Kasumi-1 (cell line): ENCODE results near the gene PARM1.

Experiments
- DNase-seq, 2 experiments: peaks; one replicate each; lab custom pipeline; 2025; lab: John Stamatoyannopoulos, UW

PARM1 gene

DNA sequence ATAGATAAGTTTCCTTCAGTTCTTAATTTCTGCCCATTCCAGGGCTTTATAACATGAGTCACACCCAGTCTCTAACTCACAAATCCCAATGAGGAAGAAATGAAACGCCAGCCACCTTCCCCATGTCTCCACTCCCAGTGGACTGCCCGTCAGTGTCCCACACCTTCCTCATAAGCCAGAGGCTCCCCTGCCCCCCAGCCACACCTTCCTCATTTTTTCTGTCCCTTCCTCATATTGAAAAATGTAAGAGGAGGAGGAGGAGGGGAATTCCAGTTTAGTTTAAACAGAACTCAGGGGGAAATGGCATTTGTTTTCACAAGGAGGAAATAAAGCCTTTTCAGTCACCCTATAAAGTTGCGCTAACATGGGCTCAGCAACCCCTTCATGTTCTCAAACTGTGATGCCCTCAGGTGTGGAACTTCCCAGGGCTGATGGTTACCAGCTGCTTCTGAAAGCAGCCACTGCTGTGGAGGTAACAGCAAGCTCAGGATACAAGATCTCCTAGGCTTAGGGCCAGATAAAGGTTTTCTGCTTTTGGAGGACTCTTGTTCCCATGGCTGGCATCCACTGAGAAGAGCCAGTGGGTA is 97.8 kb downstream of the PARM1 start:
- peak; percentile 10 to 37 for DNase-seq

DNA sequence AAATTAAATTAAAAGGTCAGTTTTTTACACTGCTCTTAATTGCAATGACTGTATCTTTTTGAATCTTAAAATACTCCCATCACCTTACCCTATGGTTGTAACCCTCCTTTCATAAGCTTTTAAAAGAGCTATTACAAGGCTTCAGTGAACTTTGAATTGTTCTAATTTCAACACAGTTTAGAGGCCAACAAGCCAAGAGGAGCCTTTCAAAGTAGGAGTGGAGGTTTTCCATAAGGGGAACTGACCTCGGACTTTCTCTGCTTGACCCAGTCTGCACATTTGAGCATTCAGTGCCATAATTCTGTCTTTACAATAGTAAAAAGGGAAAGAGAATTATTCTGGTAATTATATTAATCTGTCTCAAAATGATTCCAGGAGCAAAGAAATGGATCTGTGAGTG is 98.9 kb downstream of the PARM1 start:
- no peak for DNase-seq

DNA sequence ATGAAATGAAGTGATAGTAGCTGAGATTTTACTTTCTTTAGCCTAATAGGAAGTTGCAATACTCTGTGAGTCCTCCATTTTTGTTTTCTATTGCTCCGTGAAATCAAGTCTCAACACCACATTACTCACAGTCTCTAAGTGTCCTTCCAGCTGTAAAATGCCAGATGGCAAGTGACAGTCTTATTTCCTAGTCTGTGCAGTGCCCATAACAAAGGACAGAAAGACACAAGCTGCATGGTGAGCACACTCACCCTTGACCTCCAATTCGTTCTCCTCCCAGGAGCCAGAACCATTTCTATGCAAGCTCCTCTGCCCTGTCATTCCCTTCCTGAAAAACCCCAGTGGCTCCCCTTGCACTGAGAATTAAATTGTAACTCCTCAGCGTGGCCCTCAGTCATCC is 101.6 kb downstream of the PARM1 start:
- no peak for DNase-seq

DNA sequence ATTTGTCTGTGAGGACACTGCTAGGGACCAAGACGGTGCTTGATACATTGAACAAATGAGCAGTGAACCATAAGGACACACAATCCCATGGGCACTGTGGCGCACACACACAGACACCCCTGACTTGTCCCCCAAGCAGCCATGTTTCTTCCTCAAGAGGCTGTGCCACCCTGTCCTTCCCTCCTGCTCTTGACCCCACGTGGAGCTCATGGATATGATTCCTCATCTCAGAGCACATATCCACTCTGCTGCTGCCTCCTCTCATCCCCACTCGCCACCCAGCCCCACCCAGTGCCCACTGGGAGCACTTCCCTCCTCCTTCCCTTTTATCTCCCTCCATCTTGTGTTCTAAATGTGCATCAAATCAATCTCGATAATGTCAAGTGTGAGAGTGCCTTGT is 102.4 kb downstream of the PARM1 start:
- no peak for DNase-seq

DNA sequence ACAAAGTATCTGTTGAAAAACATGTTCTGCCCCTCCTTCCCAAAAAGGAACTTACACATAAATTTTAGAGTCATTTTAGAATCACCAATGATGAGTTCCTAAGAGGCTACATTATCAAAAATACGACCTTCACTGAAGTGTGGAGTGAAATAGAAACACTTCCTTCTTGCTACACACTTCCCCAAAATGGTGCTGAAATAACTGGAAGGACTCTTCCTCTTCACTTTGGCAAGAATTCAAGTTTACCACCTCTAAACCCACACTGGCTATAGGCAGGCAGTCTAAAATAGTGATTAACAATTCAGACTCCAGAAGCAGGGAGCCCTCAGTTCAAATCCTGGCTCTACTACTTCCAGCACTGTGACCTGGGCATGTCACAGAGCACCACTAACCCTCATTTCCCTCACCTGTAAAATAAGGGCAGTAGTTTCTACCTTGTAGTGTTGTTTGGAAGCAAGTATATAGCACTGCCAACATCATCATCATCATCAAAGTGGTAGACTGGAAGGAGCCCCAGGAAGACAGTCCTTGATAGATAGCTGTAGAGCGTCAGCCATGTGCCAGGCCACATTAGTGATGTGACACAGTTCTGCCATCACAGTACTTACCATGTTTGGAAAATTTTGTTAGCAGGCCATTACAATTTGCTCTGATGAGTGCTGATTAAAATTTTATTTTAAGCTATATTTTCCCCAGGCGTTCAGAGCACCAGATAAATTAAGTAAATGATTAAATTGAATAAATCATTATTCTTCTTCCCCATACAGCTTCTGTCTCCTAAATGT is 103.3 kb downstream of the PARM1 start:
- peak; percentile 83 to 84 for DNase-seq

DNA sequence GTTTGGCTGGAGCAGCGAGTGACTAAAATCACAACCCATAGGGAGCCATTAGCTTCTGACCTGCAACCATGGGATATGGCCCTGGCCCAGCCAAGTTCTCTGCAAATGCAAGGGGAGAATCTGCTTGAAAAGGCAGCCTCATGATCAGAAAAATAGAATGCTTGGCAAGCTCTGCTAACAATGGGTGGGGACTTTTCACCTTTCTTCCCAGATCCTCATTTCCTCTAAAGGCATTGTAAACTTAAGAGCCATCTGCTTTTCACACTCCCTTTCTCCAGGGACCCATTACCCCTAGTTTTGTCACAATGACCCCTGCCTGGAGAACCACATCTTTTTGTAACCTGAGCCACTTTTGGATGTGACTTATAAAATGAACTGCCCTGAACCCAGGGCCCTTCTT is 104.3 kb downstream of the PARM1 start:
- DNase-seq: no peak

DNA sequence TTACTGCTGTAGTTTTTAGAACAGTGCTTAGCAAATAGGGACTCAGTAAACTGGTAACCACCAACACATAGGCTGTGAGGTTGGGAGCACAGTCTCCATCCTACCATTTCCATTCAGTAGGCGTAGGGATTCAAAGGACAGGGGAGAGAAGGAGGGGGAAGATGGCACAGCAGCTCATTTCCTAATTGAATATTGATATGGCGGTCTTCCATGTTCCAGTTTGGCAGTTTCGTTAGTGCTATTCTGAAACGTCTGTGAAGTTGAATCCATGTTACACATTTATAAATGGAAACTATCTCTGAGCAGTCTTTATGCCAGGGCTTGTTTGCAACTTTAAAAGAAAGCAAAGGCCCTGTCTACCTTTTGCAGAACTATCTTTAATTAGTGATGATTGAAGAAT is 105.5 kb downstream of the PARM1 start:
- no peak for DNase-seq

DNA sequence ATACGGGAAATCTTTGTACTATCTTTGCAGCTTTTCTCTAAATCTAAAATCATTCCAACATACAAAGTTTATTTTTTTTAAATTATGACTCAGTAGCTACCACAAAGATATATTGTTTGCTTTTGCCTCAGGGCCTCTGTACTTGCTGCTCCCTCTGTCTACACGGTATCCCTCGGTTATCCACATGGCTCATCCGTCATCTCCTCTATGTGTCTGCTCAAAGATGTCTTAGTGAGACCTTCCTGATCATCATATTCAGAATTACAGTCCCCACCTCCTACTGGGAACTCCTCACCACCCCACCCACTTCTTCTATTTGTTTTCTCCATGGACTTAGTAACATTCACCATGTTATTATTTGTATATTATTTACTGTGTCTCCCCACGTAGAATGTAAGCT is 107.8 kb downstream of the PARM1 start:
- no peak for DNase-seq

DNA sequence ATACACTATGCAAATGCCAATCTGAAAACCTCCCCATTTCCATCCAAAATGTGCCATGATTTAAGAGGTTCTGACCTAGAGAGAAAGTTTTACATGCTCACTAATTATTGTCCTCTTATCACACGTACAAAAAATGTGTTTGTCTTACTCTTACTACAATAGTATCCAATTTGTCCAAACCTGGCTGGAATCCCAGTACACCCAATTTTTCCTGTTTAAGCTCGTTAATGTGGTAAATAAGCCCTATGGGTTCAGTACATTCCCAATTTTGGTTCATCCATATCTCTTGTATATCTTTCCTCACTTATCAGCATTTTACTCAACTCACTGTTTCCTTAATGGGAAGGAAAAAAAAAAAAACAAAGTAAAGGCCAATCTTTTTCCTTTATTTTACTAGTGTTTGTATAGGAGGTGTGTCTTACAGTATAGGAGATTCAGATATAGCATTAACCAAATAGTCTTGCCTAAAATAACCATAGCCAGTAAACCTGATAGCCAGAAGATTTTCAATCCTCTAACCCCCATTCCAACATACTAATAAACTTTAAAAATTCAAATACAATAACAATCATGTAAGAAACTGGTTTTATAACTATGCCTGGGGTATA is 109.8 kb downstream of the PARM1 start:
- no peak for DNase-seq

DNA sequence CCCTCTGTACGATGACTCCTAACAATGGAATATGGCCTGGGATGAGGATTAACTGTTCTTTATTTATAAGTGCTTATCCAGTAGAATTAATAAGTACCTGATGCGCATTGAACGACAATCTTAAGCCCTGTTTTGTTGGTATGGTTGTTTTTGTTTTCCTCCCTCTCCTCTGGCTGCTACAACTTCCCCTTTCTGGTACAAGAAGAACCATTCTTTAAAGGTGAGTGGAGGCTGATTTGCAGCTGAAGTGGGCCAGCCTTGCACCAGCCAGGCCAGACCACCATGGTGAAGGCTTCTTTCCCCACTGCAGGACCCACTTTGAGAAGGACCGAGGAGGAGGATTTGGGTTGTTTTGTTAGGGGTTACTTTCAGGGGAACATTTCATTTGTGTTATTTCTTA is 113.3 kb downstream of the PARM1 start:
- DNase-seq: no peak

DNA sequence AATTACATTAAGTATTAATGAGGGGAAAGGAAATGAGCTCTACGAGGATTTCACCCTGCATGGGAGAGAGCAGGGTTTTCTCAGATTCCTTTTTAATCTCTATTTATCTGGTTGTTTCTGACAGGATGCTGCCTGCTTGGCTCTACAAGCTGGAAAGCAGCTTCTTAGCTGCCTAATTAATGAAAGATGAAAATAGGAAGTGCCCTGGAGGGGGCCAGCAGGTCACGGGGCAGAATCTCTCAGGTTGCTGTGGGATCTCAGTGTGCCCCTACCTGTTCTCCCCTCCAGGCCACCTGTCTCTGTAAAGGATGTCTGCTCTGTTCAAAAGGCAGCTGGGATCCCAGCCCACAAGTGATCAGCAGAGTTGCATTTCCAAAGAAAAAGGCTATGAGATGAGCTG is 113.7 kb downstream of the PARM1 start:
- DNase-seq: no peak

DNA sequence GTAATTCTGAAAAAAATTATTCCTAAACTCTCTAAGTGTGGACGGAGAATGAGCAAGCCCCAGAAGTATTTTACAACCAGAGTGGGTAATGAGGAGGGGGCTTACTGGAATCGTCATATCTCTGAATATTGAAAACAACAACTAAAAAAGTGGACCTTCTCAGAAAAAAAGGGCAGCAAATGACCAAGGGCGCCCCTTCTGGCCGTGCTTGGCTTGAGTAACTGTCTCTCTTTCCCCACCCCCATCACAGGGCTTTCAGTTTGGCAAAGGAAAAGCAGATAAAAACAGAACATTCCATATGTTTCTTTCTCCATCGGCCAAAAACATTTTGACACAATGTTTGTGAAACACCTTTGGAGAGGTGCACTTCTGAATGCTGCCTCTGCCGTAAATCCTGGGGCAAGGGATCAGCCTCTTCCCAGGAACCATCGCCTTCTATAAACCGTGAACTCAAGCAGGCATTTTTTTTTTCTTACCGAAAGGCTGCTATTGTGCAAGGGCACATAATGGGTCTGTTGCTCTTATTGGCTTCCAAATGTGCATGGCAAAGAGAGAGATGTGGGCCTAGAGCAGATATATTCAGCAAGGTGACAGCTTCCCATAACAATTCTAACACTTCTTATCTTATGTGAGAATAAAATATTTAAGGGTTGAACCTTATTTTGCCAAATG is 115.4 kb downstream of the PARM1 start:
- no peak for DNase-seq

DNA sequence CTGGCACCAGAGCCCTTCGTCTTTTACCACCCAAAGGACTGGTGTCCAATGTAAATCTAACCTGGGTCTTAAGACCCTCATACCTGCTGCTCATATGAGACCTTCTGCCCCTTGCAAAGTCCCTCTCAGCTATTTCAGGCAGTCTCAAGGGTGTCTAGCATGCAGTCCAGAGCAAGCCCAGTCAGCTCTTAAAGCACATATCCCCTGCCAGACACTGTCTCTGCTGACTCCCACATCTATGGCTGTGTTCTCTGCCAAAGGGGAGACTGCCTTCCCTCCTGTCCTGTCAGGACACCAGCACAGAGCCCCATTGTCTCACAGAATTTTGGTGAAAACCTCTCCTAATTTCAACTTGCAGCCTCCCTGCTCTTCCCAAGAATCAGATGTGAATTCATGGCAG is 118.5 kb downstream of the PARM1 start:
- DNase-seq: no peak

DNA sequence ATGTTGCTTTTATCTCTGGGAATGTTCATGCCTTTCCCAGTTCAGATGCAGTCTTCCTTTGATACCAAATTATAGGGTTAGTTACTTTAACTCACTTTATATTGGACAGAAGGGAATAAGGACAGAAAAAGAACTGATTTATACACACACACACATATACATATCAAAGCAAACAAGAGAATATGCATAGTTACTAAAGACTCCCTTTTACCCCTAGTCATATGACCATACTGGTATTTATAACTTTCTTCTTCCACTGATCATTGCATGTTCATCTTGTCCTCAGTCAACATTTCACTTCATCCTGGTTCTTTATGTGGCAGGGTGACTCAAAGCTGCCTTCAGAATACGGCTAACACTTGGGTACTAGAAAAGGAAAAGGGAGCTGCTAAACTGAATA is 120.4 kb downstream of the PARM1 start:
- no peak for DNase-seq

DNA sequence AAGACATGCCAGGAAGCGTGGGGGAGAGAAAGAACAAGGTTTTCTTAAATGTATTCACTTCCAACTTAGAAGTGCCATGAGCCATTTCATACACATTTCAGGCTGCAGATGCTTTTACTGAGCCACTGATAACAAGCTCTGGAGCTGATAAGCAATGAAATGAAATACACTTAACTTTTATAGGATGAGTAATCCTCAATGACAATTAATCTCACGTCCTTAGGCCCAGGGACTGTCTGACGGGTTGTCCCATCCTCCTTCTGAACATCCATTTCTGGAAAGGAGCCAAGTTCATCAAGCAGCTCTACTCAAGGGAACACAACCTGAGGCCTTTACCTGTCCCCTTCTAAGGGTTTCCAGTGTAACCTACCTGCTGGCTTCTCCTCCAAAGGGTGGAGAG is 121.2 kb downstream of the PARM1 start:
- no peak for DNase-seq

DNA sequence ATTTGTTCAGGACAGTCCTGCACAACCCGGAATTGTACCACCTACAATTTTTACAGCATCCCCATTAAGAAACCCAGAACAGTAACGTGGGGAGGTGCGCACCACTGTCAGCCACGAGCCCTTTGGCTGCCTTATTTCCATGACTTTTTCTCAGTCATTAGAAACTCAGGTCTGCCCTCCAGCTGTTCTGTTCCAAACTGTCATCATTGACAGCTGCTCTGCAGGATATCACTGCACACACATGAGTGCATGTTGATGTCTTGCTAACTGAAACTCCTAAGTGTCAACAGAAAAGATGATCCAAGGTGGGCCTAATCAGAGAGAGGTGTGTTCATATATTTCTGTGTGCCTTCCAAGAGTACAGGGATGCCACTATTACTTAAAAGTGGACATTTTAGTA is 123.4 kb downstream of the PARM1 start:
- no peak for DNase-seq

DNA sequence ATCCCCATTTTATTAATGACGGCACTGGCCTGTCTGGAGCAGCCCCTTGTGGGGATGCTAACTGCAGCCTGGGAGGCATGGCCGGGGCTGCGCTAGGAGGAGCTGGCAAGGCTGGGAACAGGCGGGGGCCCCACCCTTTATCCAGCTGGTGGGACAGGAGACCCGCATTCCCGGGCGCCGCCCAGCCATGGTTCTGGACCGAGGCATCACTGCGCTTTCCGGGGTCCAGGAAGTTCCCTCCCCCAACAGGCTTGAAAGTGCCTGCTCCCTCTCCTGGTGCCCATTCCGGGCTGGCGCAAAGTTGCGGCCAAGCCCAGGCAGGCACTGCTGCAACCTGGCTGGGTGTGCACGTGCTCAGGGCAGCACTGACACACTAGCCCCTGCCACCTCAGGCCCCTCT is 124.5 kb downstream of the PARM1 start:
- DNase-seq: no peak

DNA sequence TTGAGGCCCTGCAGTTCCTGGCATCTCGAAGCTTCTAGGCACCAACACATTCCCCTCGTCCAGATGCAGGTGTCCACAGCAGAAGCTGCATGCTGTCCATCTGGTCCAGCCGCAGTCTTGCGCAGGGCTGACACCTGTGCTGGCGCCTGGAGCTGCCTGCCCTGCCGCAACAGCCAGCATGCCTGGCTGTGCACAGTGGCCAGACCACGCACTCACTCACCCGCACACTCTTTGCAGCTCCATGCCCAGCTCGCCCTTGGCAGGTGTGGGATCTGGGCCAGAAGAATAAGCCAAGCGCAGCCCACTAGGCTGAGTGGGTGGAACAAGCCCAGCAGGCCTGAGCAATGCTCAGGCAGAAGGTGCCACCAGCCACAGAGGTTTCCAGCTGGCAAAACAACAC is 125.6 kb downstream of the PARM1 start:
- DNase-seq: no peak

DNA sequence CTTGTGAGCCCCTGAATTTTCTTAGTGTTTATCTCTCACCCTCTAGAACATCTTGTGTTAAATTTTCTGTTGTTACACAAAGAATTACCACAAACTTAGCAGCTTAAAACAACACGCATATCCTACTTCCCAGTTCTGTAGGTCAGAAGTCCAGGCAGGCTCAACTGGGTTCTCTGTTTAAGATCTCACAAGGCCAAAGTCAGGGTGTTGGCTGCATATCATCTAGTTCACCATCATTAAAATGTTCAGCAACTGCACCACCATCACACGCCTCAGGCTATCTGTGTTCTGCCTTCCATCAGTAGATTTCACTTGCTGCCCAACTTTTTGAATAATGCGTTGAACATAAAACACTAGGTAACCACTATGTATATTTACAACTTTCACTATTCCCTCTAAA is 130.5 kb downstream of the PARM1 start:
- no peak for DNase-seq

DNA sequence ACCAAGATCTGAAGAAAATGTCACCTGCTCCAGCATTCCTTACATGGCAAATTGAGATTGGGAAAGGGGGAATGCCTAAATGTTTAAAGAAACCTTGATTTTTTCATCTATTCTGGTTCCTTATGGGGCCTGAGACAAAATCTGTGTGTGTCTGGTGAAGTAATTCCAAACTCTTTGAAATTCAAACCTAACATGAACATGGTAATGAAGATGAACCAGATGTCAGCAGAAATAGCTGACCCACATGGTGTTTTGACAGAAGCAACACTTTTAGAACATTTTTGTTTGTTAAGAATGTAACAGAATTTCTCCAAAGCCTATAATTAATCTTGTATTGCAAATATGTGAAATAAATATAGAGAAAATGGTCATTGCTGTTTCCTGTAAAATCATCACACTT is 133.0 kb downstream of the PARM1 start:
- DNase-seq: peak in 1 of 2 experiments; percentile 10

DNA sequence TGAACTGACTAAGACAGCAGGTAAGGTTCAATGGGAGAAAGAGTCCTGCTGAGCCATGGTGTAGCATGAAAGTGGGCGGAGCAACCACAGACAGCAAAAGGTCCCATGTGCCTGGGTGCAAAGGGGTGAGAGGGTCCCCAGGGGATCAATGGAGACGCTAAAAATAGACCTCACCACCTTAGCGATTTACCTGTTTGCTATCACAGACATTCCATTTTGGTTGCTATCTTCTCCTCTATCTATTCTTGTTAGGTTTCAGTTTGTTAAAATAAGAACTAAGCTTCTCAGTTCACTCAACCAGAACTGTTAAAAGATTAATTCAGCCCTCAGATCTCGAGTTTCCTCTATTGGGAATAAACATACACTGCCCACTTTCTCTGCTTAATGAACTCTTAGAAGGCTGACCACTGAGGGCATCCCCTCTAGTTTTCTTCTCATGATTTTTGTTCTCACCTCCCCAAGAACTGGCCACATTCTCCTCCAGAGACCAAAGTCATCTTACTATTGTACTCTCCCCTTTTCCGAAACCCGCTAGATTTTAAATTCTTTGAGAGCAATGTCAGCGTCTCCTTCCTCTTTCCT is 136.7 kb downstream of the PARM1 start:
- DNase-seq: no peak

DNA sequence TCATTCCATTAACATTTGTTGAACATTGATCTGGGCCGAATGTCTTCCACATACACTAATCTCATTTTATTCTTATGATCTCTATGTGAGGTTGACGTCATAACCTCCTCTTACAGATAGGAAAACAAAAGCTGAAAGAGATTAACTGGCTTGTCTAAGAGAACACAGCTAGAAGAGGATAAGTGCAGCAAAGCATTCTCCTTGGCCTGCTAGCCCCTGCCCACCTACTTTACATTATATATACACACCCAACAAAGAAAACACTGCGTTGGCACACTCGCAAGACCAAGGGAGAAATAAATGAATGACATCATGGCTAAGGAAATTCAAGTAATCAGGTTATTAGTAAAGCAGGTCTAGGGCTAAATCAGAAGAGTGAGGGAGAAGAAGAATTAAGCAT is 138.4 kb downstream of the PARM1 start:
- DNase-seq: no peak

DNA sequence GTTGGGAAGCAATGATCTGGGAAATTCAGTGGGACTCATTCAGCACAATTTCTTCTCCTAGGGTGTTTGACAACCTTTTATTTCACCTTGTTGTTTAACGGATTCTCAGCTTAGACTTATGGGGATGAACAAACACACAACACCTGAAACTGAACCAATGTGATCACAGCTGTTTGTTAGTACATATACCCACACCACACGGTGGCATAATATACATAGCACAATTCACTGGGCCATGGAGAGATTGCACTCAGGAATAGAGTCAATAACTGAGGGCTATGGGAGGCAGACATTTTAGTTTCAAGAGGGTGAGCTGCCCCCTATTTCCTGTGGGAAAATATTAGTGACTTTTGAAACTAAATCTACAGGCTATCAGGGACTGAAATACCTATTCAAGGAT is 148.0 kb downstream of the PARM1 start:
- no peak for DNase-seq
